GM12878 (cell line): ENCODE data around the gene AP1AR. TPM values are rescaled to one million over a fixed set of nuclear protein-coding genes. Genes with fewer than 3 reads are reported as not detected.

ENCODE experiments used
- BHLHE40 ChIP-seq, 2 experiments: fragments of 450-650 bp in 1 of 2; IDR thresholded peaks; 2 replicates each; pipeline ENCODE4 v1.6.1; 2011 to 2017; ENCODE audit warnings: low read depth in 2 of 2, borderline replicate concordance in 1 of 2, improper control_type of control experiment in 1 of 2, low read length in 1 of 2, mild to moderate bottlenecking in 1 of 2
- CEBPB ChIP-seq, 2 experiments: fragments of 150-350 bp in 1 of 2; IDR thresholded peaks; 2 replicates each; pipeline ENCODE4 v1.6.1; 2012 to 2014; ENCODE audit warnings: low read depth in 2 of 2, low read length in 2 of 2, borderline replicate concordance in 1 of 2, inconsistent platforms in 1 of 2
- FOXK2 ChIP-seq: fragments of 450-650 bp; IDR thresholded peaks from 2 replicates; pipeline ENCODE4 v1.6.1; 2017; ENCODE audit warnings: mild to moderate bottlenecking, moderate library complexity
- HDGF ChIP-seq: fragments of 450-650 bp; IDR thresholded peaks from 2 replicates; pipeline ENCODE4 v1.6.1; 2016; ENCODE audit warnings: antibody characterized with exemption
- JUNB ChIP-seq: IDR thresholded peaks from 2 replicates; pipeline ENCODE4 v1.6.1; 2016; ENCODE audit warnings: antibody characterized with exemption, mild to moderate bottlenecking
- KLF5 ChIP-seq: fragments of 450-650 bp; IDR thresholded peaks from 2 replicates; pipeline ENCODE4 v1.6.1; 2014; ENCODE audit warnings: mild to moderate bottlenecking; ENCODE audit not compliant: partially characterized antibody
- NFYA ChIP-seq: IDR thresholded peaks from 2 replicates; pipeline ENCODE4 v1.6.1; 2011; ENCODE audit warnings: low read depth, mild to moderate bottlenecking, low read length, improper control_type of control experiment, borderline replicate concordance
- PML ChIP-seq: IDR thresholded peaks from 2 replicates; pipeline ENCODE4 v1.6.1; 2012; ENCODE audit warnings: low read length, inconsistent platforms
- PRDM15 ChIP-seq: fragments of 450-650 bp; formaldehyde crosslinking; IDR thresholded peaks from 2 replicates; pipeline ENCODE4 v1.4.0; 2020; ENCODE audit warnings: mild to moderate bottlenecking, moderate library complexity
- RFX5 ChIP-seq: IDR thresholded peaks from 2 replicates; pipeline ENCODE4 v1.6.1; 2011; ENCODE audit warnings: low read depth, low read length, improper control_type of control experiment
- TAF1 ChIP-seq: IDR thresholded peaks from 2 replicates; pipeline ENCODE4 v1.6.1; 2011; ENCODE audit warnings: mild to moderate bottlenecking, low read depth, low read length, borderline replicate concordance
- TBL1XR1 ChIP-seq: IDR thresholded peaks from 2 replicates; pipeline ENCODE4 v1.6.1; 2012; ENCODE audit warnings: low read depth, low read length, improper control_type of control experiment
- ZBTB40 ChIP-seq: fragments of 450-650 bp; IDR thresholded peaks from 2 replicates; pipeline ENCODE4 v1.6.1; 2016; ENCODE audit warnings: mild to moderate bottlenecking, moderate library complexity, borderline replicate concordance
- ZZZ3 ChIP-seq: IDR thresholded peaks from 2 replicates; pipeline ENCODE4 v1.6.1; 2011; ENCODE audit warnings: low read depth; ENCODE audit not compliant: control insufficient read depth, insufficient read length
- polyA plus RNA-seq, 11 experiments: library from polyadenylated mRNA; depleted of rRNA in 4 of 11; unstranded in 6 of 11; stranded (reverse) in 5 of 11; fragments of >200 nt; fragmentation: Nextera tagmentation in 4 of 11; fragmentation: Illumina TruSeq in 1 of 11; extraction: Ambion mirVana in 4 of 11; extraction: Trizol in 1 of 11; gene quantifications; 1 replicate in 1 of 11; 2 replicates in 10 of 11; pipeline versions ENCODE4 v1.2.1 to v1.2.3, GENCODE V29; 2011 to 2016; ENCODE audit warnings: inconsistent platforms in 2 of 11, missing spikeins in 2 of 11, low read depth in 1 of 11
- total RNA-seq, 4 experiments: library from RNA; depleted of rRNA in 3 of 4; stranded (reverse); fragments of >200 nt in 3 of 4; fragmentation: Illumina TruSeq in 1 of 4; extraction: Trizol in 1 of 4; gene quantifications; 2 replicates each; pipeline versions ENCODE4 v1.2.1 to v1.2.3, GENCODE V29; 2013 to 2021
- TF ChIP-seq, protein P1 (sequence below): IDR thresholded peaks from 2 replicates; pipeline ENCODE4 v1.6.1; 2012; ENCODE audit warnings: improper control_type of control experiment, low read depth, low read length; ENCODE audit not compliant: insufficient replicate concordance

The AP1AR gene
- total and polyA plus RNA-seq, 10 of the 15 experiments (the other 5 are each of a cell fraction or from before 2014, with no cell fraction given) = 5.6 to 29.1 (median 16.3) TPM

- TF ChIP-seq ZBTB40 = no peak
- no peak for TF ChIP-seq JUNB
- TF ChIP-seq PML = peak; percentile 96
- TF ChIP-seq NFYA = no peak
- TF ChIP-seq CEBPB (IDR thresholded peaks at IDR 0.05; ENCODE audit: borderline replicate concordance in 1 of 2, low read depth in 2 of 2, low read length in 2 of 2) = no peak
- TF ChIP-seq HDGF = peak; percentile 89; the same call in 1 of the 2 replicates
- TF ChIP-seq TAF1 = peak; percentile 15; the same call in 1 of the 2 replicates
- TF ChIP-seq BHLHE40 (IDR thresholded peaks at IDR 0.05; ENCODE audit: borderline replicate concordance in 1 of 2, low read depth in 2 of 2, low read length in 1 of 2) = peak; percentile 36 to 88; a peak in 3 of 4 replicates
- TF ChIP-seq KLF5 = no peak
- TF ChIP-seq, protein P1, sequence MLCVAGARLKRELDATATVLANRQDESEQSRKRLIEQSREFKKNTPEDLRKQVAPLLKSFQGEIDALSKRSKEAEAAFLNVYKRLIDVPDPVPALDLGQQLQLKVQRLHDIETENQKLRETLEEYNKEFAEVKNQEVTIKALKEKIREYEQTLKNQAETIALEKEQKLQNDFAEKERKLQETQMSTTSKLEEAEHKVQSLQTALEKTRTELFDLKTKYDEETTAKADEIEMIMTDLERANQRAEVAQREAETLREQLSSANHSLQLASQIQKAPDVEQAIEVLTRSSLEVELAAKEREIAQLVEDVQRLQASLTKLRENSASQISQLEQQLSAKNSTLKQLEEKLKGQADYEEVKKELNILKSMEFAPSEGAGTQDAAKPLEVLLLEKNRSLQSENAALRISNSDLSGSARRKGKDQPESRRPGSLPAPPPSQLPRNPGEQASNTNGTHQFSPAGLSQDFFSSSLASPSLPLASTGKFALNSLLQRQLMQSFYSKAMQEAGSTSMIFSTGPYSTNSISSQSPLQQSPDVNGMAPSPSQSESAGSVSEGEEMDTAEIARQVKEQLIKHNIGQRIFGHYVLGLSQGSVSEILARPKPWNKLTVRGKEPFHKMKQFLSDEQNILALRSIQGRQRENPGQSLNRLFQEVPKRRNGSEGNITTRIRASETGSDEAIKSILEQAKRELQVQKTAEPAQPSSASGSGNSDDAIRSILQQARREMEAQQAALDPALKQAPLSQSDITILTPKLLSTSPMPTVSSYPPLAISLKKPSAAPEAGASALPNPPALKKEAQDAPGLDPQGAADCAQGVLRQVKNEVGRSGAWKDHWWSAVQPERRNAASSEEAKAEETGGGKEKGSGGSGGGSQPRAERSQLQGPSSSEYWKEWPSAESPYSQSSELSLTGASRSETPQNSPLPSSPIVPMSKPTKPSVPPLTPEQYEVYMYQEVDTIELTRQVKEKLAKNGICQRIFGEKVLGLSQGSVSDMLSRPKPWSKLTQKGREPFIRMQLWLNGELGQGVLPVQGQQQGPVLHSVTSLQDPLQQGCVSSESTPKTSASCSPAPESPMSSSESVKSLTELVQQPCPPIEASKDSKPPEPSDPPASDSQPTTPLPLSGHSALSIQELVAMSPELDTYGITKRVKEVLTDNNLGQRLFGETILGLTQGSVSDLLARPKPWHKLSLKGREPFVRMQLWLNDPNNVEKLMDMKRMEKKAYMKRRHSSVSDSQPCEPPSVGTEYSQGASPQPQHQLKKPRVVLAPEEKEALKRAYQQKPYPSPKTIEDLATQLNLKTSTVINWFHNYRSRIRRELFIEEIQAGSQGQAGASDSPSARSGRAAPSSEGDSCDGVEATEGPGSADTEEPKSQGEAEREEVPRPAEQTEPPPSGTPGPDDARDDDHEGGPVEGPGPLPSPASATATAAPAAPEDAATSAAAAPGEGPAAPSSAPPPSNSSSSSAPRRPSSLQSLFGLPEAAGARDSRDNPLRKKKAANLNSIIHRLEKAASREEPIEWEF = no peak
- 0 out of 2 replicates have a peak, but pooled peaks have one; percentile 32 for TF ChIP-seq RFX5
- TF ChIP-seq TBL1XR1 = no peak
- TF ChIP-seq ZZZ3 = no peak
- no peak for TF ChIP-seq FOXK2
- no peak for TF ChIP-seq PRDM15 (CRISPR knock-in tag)
Observed at GRCh38 chr4:112231779-112232713, at the start of gene AP1AR (continued).
